GM12878 (cell line): ENCODE data around the gene TRIOBP.

Experiments used
- HCFC1 ChIP-seq: fragments of 150-350 bp; IDR thresholded peaks from 2 replicates; pipeline ENCODE4 v1.6.1; 2014; ENCODE audit warnings: low read length
- JUND ChIP-seq: IDR thresholded peaks from 2 replicates; pipeline ENCODE4 v1.6.1; 2012; ENCODE audit warnings: low read depth, mild to moderate bottlenecking, low read length, improper control_type of control experiment, moderate library complexity
- POLR2A ChIP-seq: IDR thresholded peaks from 2 replicates; pipeline ENCODE4 v1.6.1; 2011; ENCODE audit warnings: low read depth, mild to moderate bottlenecking, low read length
- TCF7 ChIP-seq: IDR thresholded peaks from 2 replicates; pipeline ENCODE4 v1.6.1; 2014; ENCODE audit warnings: antibody characterized with exemption, borderline replicate concordance
- TF ChIP-seq, protein P1 (sequence below): fragments of 150-350 bp; IDR thresholded peaks from 2 replicates; pipeline ENCODE4 v1.6.1; 2016; ENCODE audit warnings: low read depth, low read length

DNA sequence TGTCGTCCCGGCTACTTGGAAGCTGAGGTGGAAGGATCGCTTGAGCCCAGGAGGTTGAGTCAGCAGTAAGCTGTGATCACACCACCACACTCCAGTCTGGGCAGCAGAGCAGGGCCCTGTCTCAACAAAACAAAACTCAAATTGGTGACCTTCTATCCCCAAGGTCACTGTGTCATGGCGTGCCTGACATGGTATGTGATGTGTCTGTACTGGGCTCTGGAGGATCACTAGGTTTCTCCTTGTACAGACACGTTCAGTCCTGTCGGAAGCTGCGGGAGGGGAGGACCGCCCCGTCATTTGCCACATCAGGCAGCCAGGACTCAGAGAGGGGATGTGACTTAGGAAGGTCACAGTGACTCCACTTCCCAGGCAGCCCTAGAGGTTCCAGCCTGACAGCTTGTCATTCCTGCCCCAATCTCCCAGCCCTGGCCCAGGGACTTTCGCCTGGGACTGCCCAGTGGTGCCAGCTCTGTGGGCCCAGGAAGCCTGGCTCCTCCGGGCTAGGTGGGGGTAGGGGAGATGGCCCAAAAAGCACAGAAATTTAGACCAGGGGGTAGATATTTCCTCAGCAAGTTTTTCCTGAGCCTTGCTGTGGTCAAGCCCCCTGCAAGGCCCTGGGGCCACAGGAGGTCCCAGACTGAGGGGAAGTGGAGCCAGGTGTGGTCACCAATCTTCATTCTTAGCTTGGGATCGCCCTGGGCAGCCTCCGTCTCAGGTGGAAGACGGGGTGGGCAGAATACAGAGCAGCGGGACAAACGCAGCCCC, 53.2 kb downstream of the TRIOBP start:
- TF ChIP-seq HCFC1 (no peak), TCF7 (no peak), JUND (no peak), POLR2A (no peak)
- TF ChIP-seq, protein P1, sequence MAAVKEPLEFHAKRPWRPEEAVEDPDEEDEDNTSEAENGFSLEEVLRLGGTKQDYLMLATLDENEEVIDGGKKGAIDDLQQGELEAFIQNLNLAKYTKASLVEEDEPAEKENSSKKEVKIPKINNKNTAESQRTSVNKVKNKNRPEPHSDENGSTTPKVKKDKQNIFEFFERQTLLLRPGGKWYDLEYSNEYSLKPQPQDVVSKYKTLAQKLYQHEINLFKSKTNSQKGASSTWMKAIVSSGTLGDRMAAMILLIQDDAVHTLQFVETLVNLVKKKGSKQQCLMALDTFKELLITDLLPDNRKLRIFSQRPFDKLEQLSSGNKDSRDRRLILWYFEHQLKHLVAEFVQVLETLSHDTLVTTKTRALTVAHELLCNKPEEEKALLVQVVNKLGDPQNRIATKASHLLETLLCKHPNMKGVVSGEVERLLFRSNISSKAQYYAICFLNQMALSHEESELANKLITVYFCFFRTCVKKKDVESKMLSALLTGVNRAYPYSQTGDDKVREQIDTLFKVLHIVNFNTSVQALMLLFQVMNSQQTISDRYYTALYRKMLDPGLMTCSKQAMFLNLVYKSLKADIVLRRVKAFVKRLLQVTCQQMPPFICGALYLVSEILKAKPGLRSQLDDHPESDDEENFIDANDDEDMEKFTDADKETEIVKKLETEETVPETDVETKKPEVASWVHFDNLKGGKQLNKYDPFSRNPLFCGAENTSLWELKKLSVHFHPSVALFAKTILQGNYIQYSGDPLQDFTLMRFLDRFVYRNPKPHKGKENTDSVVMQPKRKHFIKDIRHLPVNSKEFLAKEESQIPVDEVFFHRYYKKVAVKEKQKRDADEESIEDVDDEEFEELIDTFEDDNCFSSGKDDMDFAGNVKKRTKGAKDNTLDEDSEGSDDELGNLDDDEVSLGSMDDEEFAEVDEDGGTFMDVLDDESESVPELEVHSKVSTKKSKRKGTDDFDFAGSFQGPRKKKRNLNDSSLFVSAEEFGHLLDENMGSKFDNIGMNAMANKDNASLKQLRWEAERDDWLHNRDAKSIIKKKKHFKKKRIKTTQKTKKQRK: no peak
